Nephron progenitor cell (in vitro differentiated cells): ENCODE measurements around the gene TTBK2.

Experiments
- DNase-seq: peaks from one replicate; pipeline ENCODE4 v3.0.0; 2021
- H3K27ac Mint-ChIP-seq: 2 replicates; pipeline ENCODE4 v1.8.0; 2021; ENCODE audit warnings: mild to moderate bottlenecking, moderate library complexity, mixed read lengths
- H3K27me3 Mint-ChIP-seq: 2 replicates; pipeline ENCODE4 v1.8.0; 2021; ENCODE audit warnings: mild to moderate bottlenecking, low read depth, mixed read lengths; ENCODE audit not compliant: poor library complexity
- H3K36me3 Mint-ChIP-seq: 2 replicates; pipeline ENCODE4 v1.8.0; 2021; ENCODE audit warnings: low read depth, mixed read lengths
- H3K4me1 Mint-ChIP-seq: 2 replicates; pipeline ENCODE4 v1.8.0; 2021; ENCODE audit warnings: mixed read lengths
- H3K4me3 Mint-ChIP-seq: 2 replicates; pipeline ENCODE4 v1.8.0; 2021; ENCODE audit warnings: mild to moderate bottlenecking, moderate library complexity, mixed read lengths
- H3K9me3 Mint-ChIP-seq: 2 replicates; pipeline ENCODE4 v1.8.0; 2021; ENCODE audit warnings: mild to moderate bottlenecking, moderate library complexity, mixed read lengths
- TF ChIP-seq, protein P1 (sequence below): fragments of 200-600 bp; sonication (generic); IDR thresholded peaks from 2 replicates; pipeline ENCODE4 v1.5.0; 2021; ENCODE audit warnings: antibody characterized with exemption

Gene TTBK2

DNA sequence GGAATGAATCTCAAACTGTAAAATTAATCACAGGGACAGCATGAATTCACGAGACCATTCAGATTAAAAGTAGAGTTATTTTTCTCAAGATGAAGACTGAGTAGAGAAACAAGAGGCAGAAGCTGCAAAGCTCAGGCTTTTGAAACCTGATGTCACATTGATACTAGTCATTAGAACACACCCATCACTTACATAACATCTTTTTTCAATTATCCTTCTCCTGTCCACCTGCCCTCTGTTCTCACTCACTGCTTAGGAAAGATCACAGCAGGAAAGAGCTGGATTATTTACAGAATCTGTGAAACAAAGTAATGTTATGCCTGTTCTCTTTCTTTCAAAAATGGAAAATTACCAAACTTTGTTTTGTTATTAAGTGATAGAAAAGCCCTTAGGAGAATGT lies 111.7 kb downstream of the TTBK2 start:
- no peak overlapping the region for H3K27ac Mint-ChIP-seq
- no peaks in the 10 kb centered on the region for H3K4me1 Mint-ChIP-seq
- no peaks in the 10 kb centered on the region for H3K27me3 Mint-ChIP-seq
- no peak overlapping the region for H3K4me3 Mint-ChIP-seq
- H3K9me3 Mint-ChIP-seq = no peaks in the 10 kb centered on the region
- H3K36me3 Mint-ChIP-seq = peaks cover 26% of the 10 kb centered on the region
- no peak for DNase-seq
- TF ChIP-seq, protein P1, sequence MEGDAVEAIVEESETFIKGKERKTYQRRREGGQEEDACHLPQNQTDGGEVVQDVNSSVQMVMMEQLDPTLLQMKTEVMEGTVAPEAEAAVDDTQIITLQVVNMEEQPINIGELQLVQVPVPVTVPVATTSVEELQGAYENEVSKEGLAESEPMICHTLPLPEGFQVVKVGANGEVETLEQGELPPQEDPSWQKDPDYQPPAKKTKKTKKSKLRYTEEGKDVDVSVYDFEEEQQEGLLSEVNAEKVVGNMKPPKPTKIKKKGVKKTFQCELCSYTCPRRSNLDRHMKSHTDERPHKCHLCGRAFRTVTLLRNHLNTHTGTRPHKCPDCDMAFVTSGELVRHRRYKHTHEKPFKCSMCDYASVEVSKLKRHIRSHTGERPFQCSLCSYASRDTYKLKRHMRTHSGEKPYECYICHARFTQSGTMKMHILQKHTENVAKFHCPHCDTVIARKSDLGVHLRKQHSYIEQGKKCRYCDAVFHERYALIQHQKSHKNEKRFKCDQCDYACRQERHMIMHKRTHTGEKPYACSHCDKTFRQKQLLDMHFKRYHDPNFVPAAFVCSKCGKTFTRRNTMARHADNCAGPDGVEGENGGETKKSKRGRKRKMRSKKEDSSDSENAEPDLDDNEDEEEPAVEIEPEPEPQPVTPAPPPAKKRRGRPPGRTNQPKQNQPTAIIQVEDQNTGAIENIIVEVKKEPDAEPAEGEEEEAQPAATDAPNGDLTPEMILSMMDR = no peak

DNA sequence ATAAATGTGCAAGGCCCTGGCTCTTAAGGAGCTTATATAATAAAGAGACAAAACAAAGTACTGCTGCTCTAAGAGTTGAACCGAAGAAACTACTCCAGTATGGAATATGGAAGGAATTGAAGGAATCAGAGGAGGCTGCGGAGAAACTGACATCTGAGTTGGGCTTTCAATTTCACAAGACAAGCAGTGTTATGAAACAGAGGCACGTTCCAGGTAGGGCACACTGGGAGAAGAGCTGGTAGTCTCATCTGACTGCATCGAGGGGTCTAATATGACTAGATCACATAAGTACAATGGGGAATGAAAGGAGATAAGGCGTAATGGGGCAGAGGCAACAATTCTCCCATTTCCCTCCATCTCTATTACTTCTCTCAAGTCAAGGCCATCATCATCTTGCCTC lies 115.3 kb downstream of the TTBK2 start:
- no peaks in the 10 kb centered on the region for H3K4me1 Mint-ChIP-seq
- H3K9me3 Mint-ChIP-seq = no peaks in the 10 kb centered on the region
- peaks cover 41% of the 10 kb centered on the region for H3K36me3 Mint-ChIP-seq
- TF ChIP-seq, protein P1 = no peak
- no peak for DNase-seq
- no peaks in the 10 kb centered on the region for H3K27me3 Mint-ChIP-seq
- H3K4me3 Mint-ChIP-seq = no peak overlapping the region
- H3K27ac Mint-ChIP-seq = peak overlapping the region; percentile 89

DNA sequence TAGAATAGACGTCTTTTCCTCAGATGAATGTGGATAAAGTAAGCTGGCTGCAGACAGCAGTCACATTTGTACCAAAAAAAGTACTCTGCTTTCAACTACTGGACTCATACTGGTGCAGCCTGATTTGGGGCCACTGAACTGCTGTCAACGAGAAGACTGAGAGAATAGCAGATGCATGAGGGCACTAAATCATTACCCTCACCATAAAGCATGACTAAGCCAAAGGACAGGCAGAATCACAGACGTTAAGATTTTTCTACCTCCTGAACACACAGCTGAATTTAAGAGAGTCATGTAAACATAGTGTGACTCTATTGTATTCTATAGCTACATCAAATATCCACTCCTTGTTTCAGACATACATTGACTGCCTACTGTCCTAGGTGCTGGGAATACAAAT lies 115.8 kb downstream of the TTBK2 start:
- no peaks in the 10 kb centered on the region for H3K9me3 Mint-ChIP-seq
- TF ChIP-seq, protein P1 = no peak
- H3K4me3 Mint-ChIP-seq = no peak overlapping the region
- no peak for DNase-seq
- no peaks in the 10 kb centered on the region for H3K27me3 Mint-ChIP-seq
- peaks cover 41% of the 10 kb centered on the region for H3K36me3 Mint-ChIP-seq
- no peak overlapping the region for H3K27ac Mint-ChIP-seq
- H3K4me1 Mint-ChIP-seq = no peaks in the 10 kb centered on the region

DNA sequence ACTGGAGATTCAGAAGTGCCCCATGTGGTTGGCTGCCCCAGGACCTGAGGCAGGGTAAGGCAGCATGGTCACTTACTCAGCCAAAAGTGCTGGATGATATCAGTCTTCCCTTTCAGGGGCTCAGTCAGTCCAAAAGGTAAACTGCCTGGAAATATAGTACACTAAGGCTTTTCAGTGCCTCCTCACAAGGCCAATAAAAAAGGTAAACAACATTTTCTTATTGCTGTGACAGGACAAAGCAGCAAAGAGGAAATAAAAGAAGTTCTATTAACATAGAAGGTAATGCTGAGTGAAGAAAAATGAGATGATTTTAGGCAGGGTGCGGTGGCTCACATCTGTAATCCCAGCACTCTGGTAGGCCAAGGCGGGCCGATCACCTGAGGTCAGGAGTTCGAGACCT lies 117.1 kb downstream of the TTBK2 start:
- Mint-ChIP-seq H3K4me1 (no peaks in the 10 kb centered on the region), H3K36me3 (peaks cover 46% of the 10 kb centered on the region), H3K9me3 (no peaks in the 10 kb centered on the region), H3K27me3 (no peaks in the 10 kb centered on the region), H3K27ac (no peak overlapping the region), H3K4me3 (no peak overlapping the region)
- DNase-seq = no peak
- TF ChIP-seq, protein P1 = no peak

DNA sequence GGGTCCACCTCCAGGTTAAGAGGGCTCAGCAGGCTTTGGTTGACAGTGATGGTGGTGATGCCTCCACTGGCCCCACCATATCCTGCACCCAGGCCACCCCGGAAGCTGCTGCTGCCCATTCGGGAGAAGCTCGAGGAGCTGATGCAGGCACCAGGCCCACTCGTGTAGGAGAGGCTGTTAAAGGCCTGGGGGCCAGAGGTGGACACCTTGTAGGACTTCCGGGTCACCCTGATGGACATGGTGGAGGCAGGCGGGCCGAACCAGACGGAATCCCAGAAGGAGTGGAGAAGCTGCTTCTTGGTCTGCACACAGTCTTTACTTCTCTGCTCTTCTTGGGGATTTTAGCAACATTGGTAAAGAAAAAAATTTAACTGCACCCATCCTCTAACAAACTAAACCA lies 118.4 kb downstream of the TTBK2 start:
- Mint-ChIP-seq H3K27ac (no peak overlapping the region), H3K27me3 (no peaks in the 10 kb centered on the region), H3K4me3 (no peak overlapping the region), H3K4me1 (peaks cover 3% of the 10 kb centered on the region), H3K36me3 (peaks cover 54% of the 10 kb centered on the region), H3K9me3 (no peaks in the 10 kb centered on the region)
- TF ChIP-seq, protein P1 = no peak
- no peak for DNase-seq

DNA sequence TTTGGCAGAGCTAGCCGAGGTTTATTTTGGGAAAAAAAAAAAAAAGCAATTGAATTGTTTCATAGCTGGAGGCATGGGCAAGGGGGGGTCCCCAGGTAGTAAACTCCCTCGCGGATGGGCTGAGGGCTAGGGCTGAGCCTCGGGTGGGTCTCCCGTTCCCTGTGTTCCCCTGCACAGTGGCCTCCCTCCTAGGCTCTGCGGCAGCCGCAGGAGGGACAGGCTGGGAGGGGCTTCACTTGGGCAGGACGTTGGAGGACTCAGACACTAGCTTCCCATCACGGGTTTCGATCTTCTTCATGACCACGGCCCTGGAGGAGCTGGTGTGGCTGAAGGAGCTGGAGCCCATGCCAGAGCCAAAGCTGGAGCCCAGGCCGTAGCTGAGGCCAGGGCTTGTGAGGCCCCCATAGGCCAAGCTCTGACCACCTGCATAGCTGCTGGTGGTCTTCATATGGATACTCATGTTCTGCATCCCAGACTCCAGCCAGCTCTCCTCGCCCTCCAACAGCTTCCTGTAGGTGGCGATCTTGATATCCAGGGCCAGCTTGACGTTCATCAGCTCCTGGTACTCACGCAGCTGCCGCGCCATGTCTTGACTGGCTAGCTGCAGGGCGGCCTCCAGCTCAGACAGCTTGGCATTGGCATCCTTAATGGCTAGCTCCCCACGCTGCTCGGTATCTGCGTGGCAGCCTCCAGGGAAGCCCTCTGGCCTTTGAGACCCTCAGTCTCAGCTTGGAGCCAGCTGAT lies 119.7 kb downstream of the TTBK2 start:
- peaks cover 66% of the 10 kb centered on the region for H3K36me3 Mint-ChIP-seq
- H3K9me3 Mint-ChIP-seq = no peaks in the 10 kb centered on the region
- peaks cover 5% of the 10 kb centered on the region for H3K27me3 Mint-ChIP-seq
- H3K4me1 Mint-ChIP-seq = peaks cover 5% of the 10 kb centered on the region
- H3K27ac Mint-ChIP-seq = no peak overlapping the region
- DNase-seq = no peak
- H3K4me3 Mint-ChIP-seq = no peak overlapping the region
- TF ChIP-seq, protein P1 = no peak
